Kidney (tissue), 14 donors: ENCODE results near the gene GLIPR1L2. TPM values are rescaled to one million over a fixed set of nuclear protein-coding genes. Genes with fewer than 3 reads are reported as not detected.

Source experiments
- DNase-seq, 5 donors: peaks; one replicate each; pipeline ENCODE4 v3.0.0-alpha.2; 2013 to 2020
- FAIRE-seq: peaks from 2 replicates; lab custom pipeline; 2012; peaks lifted over from hg19 to GRCh38; lab: Jason Lieb, UNC
- H3K27ac ChIP-seq, 2 donors: one replicate each; pipeline ENCODE4 v1.7.0; 2013; ENCODE audit warnings: low read depth in 2 of 2, low read length in 2 of 2, inconsistent platforms in 1 of 2
- H3K27me3 ChIP-seq: one replicate; pipeline ENCODE4 v1.7.1; 2013; ENCODE audit warnings: low read length, inconsistent platforms; ENCODE audit not compliant: control insufficient read depth, insufficient read depth
- H3K36me3 ChIP-seq, 3 donors: one replicate each; pipeline versions ENCODE4 v1.7.0 to v1.7.1; 2013; ENCODE audit warnings: low read length in 3 of 3, control low read depth in 1 of 3, inconsistent platforms in 1 of 3; ENCODE audit not compliant: insufficient read depth in 3 of 3, control insufficient read depth in 2 of 3
- H3K4me1 ChIP-seq, 3 donors: one replicate each; pipeline versions ENCODE4 v1.7.0 to v1.7.1; 2013; ENCODE audit warnings: low read length in 3 of 3, inconsistent platforms in 1 of 3, low read depth in 1 of 3; ENCODE audit not compliant: control insufficient read depth in 2 of 3, insufficient read depth in 2 of 3
- H3K4me3 ChIP-seq, 3 donors: one replicate each; pipeline versions ENCODE4 v1.7.0 to v1.8.1; 2013; ENCODE audit warnings: low read length in 3 of 3, control low read depth in 1 of 3, inconsistent platforms in 1 of 3
- H3K9ac ChIP-seq, 3 donors: one replicate each; pipeline versions ENCODE4 v1.7.0 to v1.7.1; 2013; ENCODE audit warnings: low read length in 3 of 3, control low read depth in 1 of 3, inconsistent platforms in 1 of 3
- H3K9me3 ChIP-seq, 3 donors: one replicate each; pipeline versions ENCODE4 v1.7.0 to v1.7.1; 2013; ENCODE audit warnings: low read length in 3 of 3, control low read depth in 1 of 3, inconsistent platforms in 1 of 3; ENCODE audit not compliant: control insufficient read depth in 2 of 3, insufficient read depth in 1 of 3
- intact Hi-C: fragments of 100-400 bp; cut with DNase I; formaldehyde crosslinking; loops from one replicate; pipeline ENCODE4 v1.11.1; 2022
- polyA plus RNA-seq: library from polyadenylated mRNA; stranded (reverse); fragments of 350-450 nt; fragmentation: Illumina TruSeq; extraction: RNeasy Lipid Tissue Mini Kit (QIAGEN cat#74804); gene quantifications from one replicate; pipeline ENCODE4 v1.2.3, GENCODE V29; 2014; ENCODE audit warnings: low read depth, low replicate concordance; ENCODE audit not compliant: insufficient read depth
- total RNA-seq: library from RNA; stranded (reverse); fragmentation: NEBNext Ultra II Directional; extraction: Animal tissue kit (Norgen Biotek cat#: 25700); gene quantifications from one replicate; pipeline ENCODE4 v1.2.1, GENCODE V29; 2021
- TF ChIP-seq, protein P1 (sequence below): IDR thresholded peaks from 3 replicates; pipeline ENCODE4 v1.5.1; 2012; ENCODE audit warnings: mild to moderate bottlenecking, moderate library complexity, borderline replicate concordance; ENCODE audit not compliant: insufficient read depth; ENCODE audit errors: extremely low read depth
- donor health status: control.
- donor health status: control.
- donor health status: control.
- donor health status: control.
- donor health status: control.
- donor health status: DM: yes; HTN: yes; CAD: no.
- donor health status: Normal renal cell carcinoma (clear cell type).

GLIPR1L2 gene
- total and polyA plus RNA-seq, 2 donors from 2014 or later = 0.65 to 1.1 TPM

- Histone ChIP-seq H3K4me3 (peak within 1 kb of the TSS; percentile 53 to 71 (median 55)), H3K36me3 (no peaks in the 10 kb centered on the region), H3K4me1 (no peaks in the 10 kb centered on the region), H3K27me3 (no peaks in the 10 kb centered on the region), H3K27ac (peak within 1 kb of the TSS; percentile 47 to 76), H3K9me3 (no peaks in the 10 kb centered on the region), H3K9ac (peak within 1 kb of the TSS; percentile 22 to 53 (median 42))
- FAIRE-seq = no peak
- peak in 4 of 5 donors; percentile 27 to 87 (median 62) for DNase-seq
- intact Hi-C loops = no loop called here
- TF ChIP-seq, protein P1, sequence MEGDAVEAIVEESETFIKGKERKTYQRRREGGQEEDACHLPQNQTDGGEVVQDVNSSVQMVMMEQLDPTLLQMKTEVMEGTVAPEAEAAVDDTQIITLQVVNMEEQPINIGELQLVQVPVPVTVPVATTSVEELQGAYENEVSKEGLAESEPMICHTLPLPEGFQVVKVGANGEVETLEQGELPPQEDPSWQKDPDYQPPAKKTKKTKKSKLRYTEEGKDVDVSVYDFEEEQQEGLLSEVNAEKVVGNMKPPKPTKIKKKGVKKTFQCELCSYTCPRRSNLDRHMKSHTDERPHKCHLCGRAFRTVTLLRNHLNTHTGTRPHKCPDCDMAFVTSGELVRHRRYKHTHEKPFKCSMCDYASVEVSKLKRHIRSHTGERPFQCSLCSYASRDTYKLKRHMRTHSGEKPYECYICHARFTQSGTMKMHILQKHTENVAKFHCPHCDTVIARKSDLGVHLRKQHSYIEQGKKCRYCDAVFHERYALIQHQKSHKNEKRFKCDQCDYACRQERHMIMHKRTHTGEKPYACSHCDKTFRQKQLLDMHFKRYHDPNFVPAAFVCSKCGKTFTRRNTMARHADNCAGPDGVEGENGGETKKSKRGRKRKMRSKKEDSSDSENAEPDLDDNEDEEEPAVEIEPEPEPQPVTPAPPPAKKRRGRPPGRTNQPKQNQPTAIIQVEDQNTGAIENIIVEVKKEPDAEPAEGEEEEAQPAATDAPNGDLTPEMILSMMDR = no peak
Measured at GRCh38 chr12:75480469-75480949, 89.6 kb downstream of the GLIPR1L2 start, which contains the start of gene GLIPR1. TSS of gene GLIPR1 (plus strand) at chr12:75480755. CDS start at chr12:75480881, 126 bp downstream.

DNA sequence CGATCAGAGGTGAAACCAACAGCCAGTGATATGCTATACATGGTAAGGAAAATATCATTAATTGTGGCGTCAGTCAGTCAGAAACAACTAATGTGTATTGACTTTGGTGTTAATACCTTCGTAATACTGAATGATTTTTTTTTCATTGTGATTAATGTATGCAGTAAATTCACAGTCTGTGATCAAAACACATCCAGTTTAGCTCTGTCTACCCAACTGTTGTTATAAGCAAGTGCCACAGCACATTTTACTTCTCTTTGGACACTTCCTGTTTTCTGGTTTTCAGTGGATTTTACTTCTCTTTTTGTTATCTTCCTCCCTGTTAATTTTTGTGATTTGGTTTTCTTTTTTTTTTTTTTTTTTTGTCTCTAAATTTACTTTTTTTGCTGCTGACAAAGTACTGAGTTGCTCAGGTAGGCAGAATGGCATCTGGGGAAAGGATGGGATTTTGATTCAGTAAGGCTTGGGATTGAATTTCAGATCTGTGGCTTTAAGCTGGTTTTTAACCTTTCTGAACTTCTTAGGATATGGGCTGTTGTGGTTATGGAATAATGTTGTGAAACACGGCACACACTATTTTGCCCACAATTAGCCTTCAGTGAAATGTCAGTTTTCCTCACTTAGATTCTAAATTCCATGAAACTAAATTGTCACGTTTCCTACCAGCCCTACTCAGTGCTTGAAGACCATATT, 90.3 kb downstream of the GLIPR1L2 start:
- Histone ChIP-seq H3K27ac (peak overlapping the region; percentile 47 to 76), H3K4me1 (no peaks in the 10 kb centered on the region), H3K9ac (peak overlapping the region; percentile 22 to 53 (median 42)), H3K27me3 (no peaks in the 10 kb centered on the region), H3K9me3 (no peaks in the 10 kb centered on the region), H3K36me3 (no peaks in the 10 kb centered on the region), H3K4me3 (peak overlapping the region; percentile 53 to 71 (median 55))
- TF ChIP-seq, protein P1 = no peak
- no peak for DNase-seq
- intact Hi-C loops = no loop called here
- no peak for FAIRE-seq

- no peaks in the 10 kb centered on the region for H3K4me1 ChIP-seq
- TF ChIP-seq, protein P1 = no peak
- no peak for FAIRE-seq
- intact Hi-C loops = no loop called here
- peak overlapping the region in 2 of 3 donors; percentile 53 to 71 for H3K4me3 ChIP-seq
- H3K9ac ChIP-seq = no peak overlapping the region
- no peaks in the 10 kb centered on the region for H3K36me3 ChIP-seq
- H3K9me3 ChIP-seq = no peaks in the 10 kb centered on the region
- peak overlapping the region in 1 of 2 donors; percentile 76 for H3K27ac ChIP-seq
- DNase-seq = no peak
- no peaks in the 10 kb centered on the region for H3K27me3 ChIP-seq
Measured at GRCh38 chr12:75481774-75482173, 90.9 kb downstream of the GLIPR1L2 start.

Other genes with a start within 250 kb of the GLIPR1L2 start
- gene KCNC2, start 181.2 kb upstream of the GLIPR1L2 start, total RNA-seq = not detected
- gene KCNC2, start 181.2 kb upstream of the GLIPR1L2 start, polyA plus RNA-seq = not detected
- gene CAPS2, start 60.8 kb upstream of the GLIPR1L2 start, total RNA-seq = 14.1 TPM
- 5.9 TPM for gene CAPS2, start 60.8 kb upstream of the GLIPR1L2 start, polyA plus RNA-seq
- not detected for gene GLIPR1L1, start 56.4 kb upstream of the GLIPR1L2 start, total RNA-seq
- not detected for gene GLIPR1L1, start 56.4 kb upstream of the GLIPR1L2 start, polyA plus RNA-seq
- gene GLIPR1, start 89.7 kb downstream of the GLIPR1L2 start, total RNA-seq = 20.6 TPM
- gene GLIPR1, start 89.7 kb downstream of the GLIPR1L2 start, polyA plus RNA-seq = 2.3 TPM
- gene KRR1, start 120.5 kb downstream of the GLIPR1L2 start, total RNA-seq = 50.7 TPM
- 20.0 TPM for gene KRR1, start 120.5 kb downstream of the GLIPR1L2 start, polyA plus RNA-seq